ENCODE measurements around the gene SYT11.
"Not testable (repeated sequence)": the region's sequence is repeated elsewhere in the genome, so short reads cannot be mapped to it uniquely, and the experiment has no call there.

SYT11 gene

DNA sequence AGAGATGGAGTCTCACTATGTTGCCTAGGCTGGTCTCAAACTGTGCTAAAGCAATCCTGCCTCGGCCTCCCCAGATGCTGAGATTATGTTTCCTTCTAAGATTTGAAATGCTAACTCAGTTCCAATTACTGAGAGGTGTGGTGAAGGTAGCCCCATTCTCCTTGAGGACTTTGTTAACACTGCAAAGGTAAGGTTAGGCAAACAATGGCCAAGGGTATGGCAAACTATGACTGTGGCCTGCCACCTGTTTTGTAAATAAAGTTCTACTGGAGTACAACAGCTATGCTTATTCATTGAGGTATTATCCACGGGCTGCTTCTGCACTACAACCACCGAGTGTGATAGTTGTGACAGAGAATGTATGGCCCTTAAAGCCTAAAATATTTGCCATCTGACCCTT lies 61.4 kb downstream of the SYT11 start:
- H3K4me3 ChIP-seq (replicated peaks; ENCODE audit: low read depth, low read length), result no peak overlapping the region
- no peak for TF ChIP-seq CTCF (IDR thresholded peaks at IDR 0.05; ENCODE audit: low read depth, low read length, missing control alignments)
- no peak for DNase-seq (ENCODE audit: extremely low read depth, low read depth)

GRCh38 chr1:155925506-155925905 lies 66.1 kb downstream of the SYT11 start:
- TF ChIP-seq CTCF (IDR thresholded peaks at IDR 0.05; ENCODE audit: low read depth, low read length, missing control alignments), result no peak
- no peak for DNase-seq (ENCODE audit: extremely low read depth, low read depth)
- no peak overlapping the region for H3K4me3 ChIP-seq (replicated peaks; ENCODE audit: low read depth, low read length)

- DNase-seq (ENCODE audit: extremely low read depth, low read depth), result no peak
- TF ChIP-seq CTCF (IDR thresholded peaks at IDR 0.05; ENCODE audit: low read depth, low read length, missing control alignments), result no peak
- H3K4me3 ChIP-seq (replicated peaks; ENCODE audit: low read depth, low read length), result no peak overlapping the region
Measured at GRCh38 chr1:155929057-155929456, 69.7 kb downstream of the SYT11 start.

- not testable (repeated sequence) for DNase-seq (ENCODE audit: extremely low read depth, low read depth)
- H3K4me3 ChIP-seq (replicated peaks; ENCODE audit: low read depth, low read length), result peak overlapping the region; percentile 97
Measured at GRCh38 chr1:155930725-155931124, 71.4 kb downstream of the SYT11 start.

- no peak for DNase-seq (ENCODE audit: extremely low read depth, low read depth)
- TF ChIP-seq CTCF (IDR thresholded peaks at IDR 0.05; ENCODE audit: low read depth, low read length, missing control alignments), result no peak
- peak overlapping the region; percentile 97 for H3K4me3 ChIP-seq (replicated peaks; ENCODE audit: low read depth, low read length)
Measured at GRCh38 chr1:155931332-155932038, 72.1 kb downstream of the SYT11 start.

- TF ChIP-seq CTCF (IDR thresholded peaks at IDR 0.05; ENCODE audit: low read depth, low read length, missing control alignments), result no peak
- DNase-seq (ENCODE audit: extremely low read depth, low read depth), result no peak
- peak overlapping the region; percentile 97 for H3K4me3 ChIP-seq (replicated peaks; ENCODE audit: low read depth, low read length)
Measured at GRCh38 chr1:155932081-155932480, 72.7 kb downstream of the SYT11 start.

DNA sequence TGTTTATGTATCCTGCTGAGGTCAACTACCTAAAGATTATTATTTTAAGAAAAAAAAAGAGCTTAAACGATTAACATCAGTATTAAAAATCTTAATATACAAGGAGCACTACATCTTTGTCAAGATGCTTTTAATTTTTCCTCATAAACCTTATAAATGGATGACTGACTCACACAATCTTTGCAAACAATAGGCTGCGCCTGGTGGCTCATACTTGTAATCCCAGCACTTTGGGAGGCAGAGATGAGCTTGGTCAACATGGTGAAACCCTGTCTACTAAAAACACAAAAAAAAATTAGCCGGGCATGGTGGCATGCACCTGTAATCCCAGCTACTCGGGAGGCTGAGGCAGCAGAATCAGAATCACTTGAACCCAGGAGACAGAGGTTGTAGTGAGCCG lies 73.1 kb downstream of the SYT11 start:
- H3K4me3 ChIP-seq (replicated peaks; ENCODE audit: low read depth, low read length), result peak overlapping the region; percentile 97
- no peak for TF ChIP-seq CTCF (IDR thresholded peaks at IDR 0.05; ENCODE audit: low read depth, low read length, missing control alignments)
- no peak for DNase-seq (ENCODE audit: extremely low read depth, low read depth)
